PC-9 (cell line): Measurements from ENCODE around the gene KTI12. TPM values are rescaled to one million over a fixed set of nuclear protein-coding genes. Genes with fewer than 3 reads are reported as not detected.

ENCODE experiments used
- BruUV-seq: library from RNA; stranded (reverse); fragments of 400-500 nt; replicated peaks from 2 replicates; lab custom pipeline; 2021; lab: Mats Ljungman, UMichigan
- CTCF ChIA-PET: fragments of 300-600 bp; sonication (Branson Sonifier 250); formaldehyde crosslinking; loops from one replicate; lab custom pipeline; 2022; ENCODE audit warnings: antibody characterized with exemption; lab: Charles Lee
- POLR2A ChIA-PET: fragments of 300-600 bp; sonication (Branson Sonifier 250); formaldehyde crosslinking; loops from one replicate; lab custom pipeline; 2022; ENCODE audit warnings: antibody characterized with exemption; ENCODE audit not compliant: unreplicated experiment; lab: Charles Lee
- DNase-seq, 2 experiments: peaks; one replicate each; pipeline versions ENCODE4 v3.0.0 to v3.0.0-alpha.2; 2015 to 2022; ENCODE audit warnings: mixed read lengths in 1 of 2
- H2AFZ ChIP-seq: fragments of 200-600 bp; sonication (generic); 2 replicates; pipeline ENCODE4 v1.8.1; 2017; ENCODE audit warnings: antibody characterized with exemption
- H3F3A ChIP-seq: fragments of 200-600 bp; sonication (generic); 2 replicates; pipeline ENCODE4 v1.8.1; 2017; ENCODE audit warnings: antibody characterized with exemption, mild to moderate bottlenecking, low read depth; ENCODE audit not compliant: insufficient read depth
- H3K27ac ChIP-seq: fragments of 200-600 bp; sonication (generic); 2 replicates; pipeline ENCODE4 v1.6.1; 2016; ENCODE audit warnings: mixed run types
- H3K27me3 ChIP-seq: fragments of 200-600 bp; sonication (generic); 2 replicates; pipeline ENCODE4 v1.6.1; 2016; ENCODE audit warnings: low read depth, mixed run types; ENCODE audit not compliant: insufficient read depth
- H3K36me3 ChIP-seq: fragments of 200-600 bp; sonication (generic); 2 replicates; pipeline ENCODE4 v1.6.1; 2016; ENCODE audit warnings: low read depth, mixed run types
- H3K4me1 ChIP-seq: fragments of 200-600 bp; sonication (generic); replicated peaks from 2 replicates; pipeline ENCODE4 v1.6.1; 2016; ENCODE audit warnings: mixed run types; ENCODE audit not compliant: insufficient read depth
- H3K4me2 ChIP-seq: fragments of 200-600 bp; sonication (generic); 2 replicates; pipeline ENCODE4 v1.6.1; 2017; ENCODE audit warnings: mixed run types
- H3K4me3 ChIP-seq: fragments of 200-600 bp; sonication (generic); 2 replicates; pipeline ENCODE4 v1.6.1; 2016; ENCODE audit warnings: mixed run types
- H3K79me2 ChIP-seq: fragments of 200-600 bp; sonication (generic); 2 replicates; pipeline ENCODE4 v1.6.1; 2017; ENCODE audit warnings: low read depth, mixed run types
- H3K9me2 ChIP-seq: fragments of 200-600 bp; sonication (generic); 2 replicates; pipeline ENCODE4 v1.8.1; 2017; ENCODE audit warnings: mild to moderate bottlenecking; ENCODE audit not compliant: insufficient read depth
- H3K9me3 ChIP-seq: fragments of 200-600 bp; sonication (generic); 2 replicates; pipeline ENCODE4 v1.8.1; 2016; ENCODE audit warnings: low read depth; ENCODE audit not compliant: insufficient read depth
- H4K20me1 ChIP-seq: fragments of 200-600 bp; sonication (generic); 2 replicates; pipeline ENCODE4 v1.8.1; 2017; ENCODE audit not compliant: insufficient read depth
- EZH2 ChIP-seq: fragments of 200-600 bp; sonication (generic); IDR thresholded peaks from 2 replicates; pipeline ENCODE4 v1.8.0; 2017; ENCODE audit warnings: antibody characterized with exemption, low read depth
- intact Hi-C: fragments of 100-400 bp; cut with micrococcal nuclease; formaldehyde crosslinking; loops from one replicate; pipeline ENCODE4 v1.10.0; 2022; ENCODE audit not compliant: unreplicated experiment
- total RNA-seq: library from RNA; stranded (reverse); gene quantifications from 2 replicates; pipeline ENCODE4 v1.2.3, GENCODE V29; 2021
- TF ChIP-seq, protein P1 (sequence below): fragments of 200-600 bp; sonication (generic); conservative IDR thresholded peaks from 2 replicates; pipeline ENCODE4 v1.6.1; 2017; ENCODE audit warnings: mixed run types, antibody characterized with exemption, mild to moderate bottlenecking, moderate library complexity

The KTI12 gene
- total RNA-seq, 1 experiment from 2014 or later, result 9.5 TPM

DNA sequence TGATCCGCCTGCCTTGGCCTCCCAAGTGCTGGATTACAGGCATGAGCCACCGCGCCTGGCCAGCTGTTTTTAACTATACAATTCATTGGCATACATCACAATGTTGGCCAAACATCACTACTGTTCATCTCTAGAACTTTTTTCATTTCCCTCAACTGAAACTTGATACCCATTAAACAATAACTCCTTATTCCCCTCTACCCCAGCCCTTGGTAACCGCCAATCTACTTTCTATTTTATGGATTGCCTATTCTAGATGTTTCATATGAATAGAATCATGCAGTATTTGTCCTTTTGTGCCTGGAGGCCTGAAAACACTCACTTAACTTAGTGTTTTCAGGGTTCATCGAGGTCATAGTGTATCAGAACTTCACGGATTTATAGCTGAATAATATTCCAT, 38.7 kb upstream of the KTI12 start:
- H4K20me1 ChIP-seq, result peaks cover 79% of the 10 kb centered on the region
- H3K9me3 ChIP-seq, result no peaks in the 10 kb centered on the region
- H3K27me3 ChIP-seq, result no peaks in the 10 kb centered on the region
- H3K79me2 ChIP-seq, result peaks cover 72% of the 10 kb centered on the region
- no peak overlapping the region for H3K27ac ChIP-seq
- H3K9me2 ChIP-seq, result no peaks in the 10 kb centered on the region
- peaks cover 19% of the 10 kb centered on the region; the same call in 1 of the 2 replicates for H3F3A ChIP-seq
- no peaks in the 10 kb centered on the region for H3K4me1 ChIP-seq
- H3K36me3 ChIP-seq, result peaks cover 39% of the 10 kb centered on the region
- TF ChIP-seq, protein P1, sequence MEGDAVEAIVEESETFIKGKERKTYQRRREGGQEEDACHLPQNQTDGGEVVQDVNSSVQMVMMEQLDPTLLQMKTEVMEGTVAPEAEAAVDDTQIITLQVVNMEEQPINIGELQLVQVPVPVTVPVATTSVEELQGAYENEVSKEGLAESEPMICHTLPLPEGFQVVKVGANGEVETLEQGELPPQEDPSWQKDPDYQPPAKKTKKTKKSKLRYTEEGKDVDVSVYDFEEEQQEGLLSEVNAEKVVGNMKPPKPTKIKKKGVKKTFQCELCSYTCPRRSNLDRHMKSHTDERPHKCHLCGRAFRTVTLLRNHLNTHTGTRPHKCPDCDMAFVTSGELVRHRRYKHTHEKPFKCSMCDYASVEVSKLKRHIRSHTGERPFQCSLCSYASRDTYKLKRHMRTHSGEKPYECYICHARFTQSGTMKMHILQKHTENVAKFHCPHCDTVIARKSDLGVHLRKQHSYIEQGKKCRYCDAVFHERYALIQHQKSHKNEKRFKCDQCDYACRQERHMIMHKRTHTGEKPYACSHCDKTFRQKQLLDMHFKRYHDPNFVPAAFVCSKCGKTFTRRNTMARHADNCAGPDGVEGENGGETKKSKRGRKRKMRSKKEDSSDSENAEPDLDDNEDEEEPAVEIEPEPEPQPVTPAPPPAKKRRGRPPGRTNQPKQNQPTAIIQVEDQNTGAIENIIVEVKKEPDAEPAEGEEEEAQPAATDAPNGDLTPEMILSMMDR, result no peak
- TF ChIP-seq EZH2, result no peak
- no peak for DNase-seq
- intact Hi-C loops, result no loop called here
- H2AFZ ChIP-seq, result no peak overlapping the region
- POLR2A ChIA-PET, result interaction anchor here (0.5 kb wide), 1 partner anchor 249 kb away, joined by 19 read pairs; no protein-coding TSS in a partner anchor
- H3K4me3 ChIP-seq, result no peak overlapping the region
- no peak overlapping the region for H3K4me2 ChIP-seq
- CTCF ChIA-PET, result interaction anchor here (0.6 kb wide), 1 partner anchor 296 kb away, joined by 12 read pairs; no protein-coding TSS in a partner anchor
- no TSS peak for BruUV-seq

DNA sequence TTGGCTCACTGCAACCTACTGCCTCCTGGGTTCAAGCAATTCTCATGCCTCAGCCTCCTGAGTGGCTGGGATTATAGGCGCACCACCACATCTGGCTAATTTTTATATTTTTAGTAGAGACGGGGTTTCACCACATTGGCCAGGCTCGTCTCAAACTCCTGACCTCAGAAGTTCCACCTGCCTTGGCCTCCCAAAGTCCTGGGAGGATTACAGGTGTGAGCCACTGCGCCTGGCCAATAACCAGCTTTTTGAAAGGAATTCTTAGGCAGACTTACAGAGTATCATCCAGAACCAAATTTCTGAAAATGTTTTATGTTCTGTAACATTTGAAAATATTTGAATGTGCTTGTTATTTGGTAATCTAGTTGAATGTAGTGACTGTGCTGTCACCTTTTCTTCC, 37.1 kb upstream of the KTI12 start:
- Histone ChIP-seq H3F3A (peaks cover 14% of the 10 kb centered on the region; the same call in 1 of the 2 replicates), H4K20me1 (peaks cover 73% of the 10 kb centered on the region), H3K79me2 (peaks cover 71% of the 10 kb centered on the region), H3K4me1 (no peaks in the 10 kb centered on the region), H3K27ac (no peak overlapping the region), H3K4me3 (no peak overlapping the region), H2AFZ (no peak overlapping the region), H3K9me2 (no peaks in the 10 kb centered on the region), H3K9me3 (no peaks in the 10 kb centered on the region), H3K36me3 (peaks cover 46% of the 10 kb centered on the region), H3K4me2 (no peak overlapping the region), H3K27me3 (no peaks in the 10 kb centered on the region)
- BruUV-seq, result no TSS peak
- POLR2A ChIA-PET, result no interaction called here
- intact Hi-C loops, result no loop called here
- CTCF ChIA-PET, result interaction anchor here (0.6 kb wide), 1 partner anchor 256 kb away, joined by 4 read pairs; no protein-coding TSS in a partner anchor
- no peak for DNase-seq
- TF ChIP-seq EZH2, result no peak

DNA sequence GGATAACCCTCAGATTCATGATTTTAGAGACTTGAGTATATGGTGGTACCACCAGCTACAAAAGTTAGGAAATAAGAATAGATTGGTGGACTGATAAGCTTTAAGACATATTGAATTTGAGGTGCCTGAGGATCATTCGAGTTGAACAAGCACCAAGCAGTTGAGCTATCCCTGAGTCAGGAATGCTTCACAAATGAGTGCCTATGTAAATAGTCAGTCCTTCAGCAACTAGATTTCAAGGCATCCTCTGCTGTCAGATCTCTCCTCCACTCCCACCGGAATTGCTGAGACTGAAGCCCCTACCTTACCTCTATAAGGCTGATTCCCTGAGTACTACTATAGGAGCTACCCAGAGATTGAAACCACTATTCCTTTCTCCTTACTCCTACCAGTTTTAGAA, 29.6 kb upstream of the KTI12 start:
- Histone ChIP-seq H3K79me2 (peaks cover 86% of the 10 kb centered on the region), H3K9me2 (no peaks in the 10 kb centered on the region), H3K36me3 (peaks cover 49% of the 10 kb centered on the region), H3K4me3 (no peak overlapping the region), H3K4me1 (peaks cover 17% of the 10 kb centered on the region), H2AFZ (no peak overlapping the region), H3K27me3 (no peaks in the 10 kb centered on the region), H3F3A (peaks cover 20% of the 10 kb centered on the region; the same call in 1 of the 2 replicates), H3K27ac (no peak overlapping the region), H3K9me3 (no peaks in the 10 kb centered on the region), H4K20me1 (peaks cover 79% of the 10 kb centered on the region), H3K4me2 (no peak overlapping the region)
- TF ChIP-seq, protein P1, result no peak
- no peak for TF ChIP-seq EZH2
- intact Hi-C loops, result no loop called here
- POLR2A ChIA-PET, result interaction anchor here (0.6 kb wide), 1 partner anchor 177 kb away, joined by 3 read pairs; no protein-coding TSS in a partner anchor
- CTCF ChIA-PET, result no interaction called here
- BruUV-seq, result no TSS peak
- DNase-seq, result no peak
